ENCODE data around the gene NUSAP1.
"Not testable (repeated sequence)": the region's sequence is repeated elsewhere in the genome, so short reads cannot be mapped to it uniquely, and the experiment has no call there.

Gene NUSAP1

GRCh38 chr15:41416128-41416741, 83.6 kb downstream of the NUSAP1 start:
- no peak for DNase-seq

- peak; percentile 97 for DNase-seq
These were observed 84.2 kb downstream of the NUSAP1 start, which contains the start of gene RTF1 for GRCh38 chr15:41416742-41417417. Gene RTF1 (plus strand): TSS chr15:41417095. CDS start chr15:41417116, 21 bp downstream.

- no peak for DNase-seq
These were observed 84.9 kb downstream of the NUSAP1 start for GRCh38 chr15:41417418-41418195.

GRCh38 chr15:41423979-41424659, 91.4 kb downstream of the NUSAP1 start:
- no peak for DNase-seq

- DNase-seq: no peak
These were observed 92.1 kb downstream of the NUSAP1 start for GRCh38 chr15:41424809-41425208.

- not testable (repeated sequence) for DNase-seq
These were observed 93.2 kb downstream of the NUSAP1 start for GRCh38 chr15:41425907-41426306.

GRCh38 chr15:41429003-41429890, 96.6 kb downstream of the NUSAP1 start:
- DNase-seq: no peak

All from activated T-cell treated with anti-CD3 and anti-CD28 coated beads for 4 hours (primary cell).